HG02763 (cell line): ENCODE results near the gene NELFE.
"Not testable (repeated sequence)": the region's sequence is repeated elsewhere in the genome, so short reads cannot be mapped to it uniquely, and the experiment has no call there.

Experiments
- ATAC-seq: cut with Tn5 transposase; IDR thresholded peaks from one replicate; pipeline ENCODE4 v1.9.1; 2021; ENCODE audit warnings: mild to moderate bottlenecking, moderate library complexity; ENCODE audit not compliant: unreplicated experiment

NELFE gene

DNA sequence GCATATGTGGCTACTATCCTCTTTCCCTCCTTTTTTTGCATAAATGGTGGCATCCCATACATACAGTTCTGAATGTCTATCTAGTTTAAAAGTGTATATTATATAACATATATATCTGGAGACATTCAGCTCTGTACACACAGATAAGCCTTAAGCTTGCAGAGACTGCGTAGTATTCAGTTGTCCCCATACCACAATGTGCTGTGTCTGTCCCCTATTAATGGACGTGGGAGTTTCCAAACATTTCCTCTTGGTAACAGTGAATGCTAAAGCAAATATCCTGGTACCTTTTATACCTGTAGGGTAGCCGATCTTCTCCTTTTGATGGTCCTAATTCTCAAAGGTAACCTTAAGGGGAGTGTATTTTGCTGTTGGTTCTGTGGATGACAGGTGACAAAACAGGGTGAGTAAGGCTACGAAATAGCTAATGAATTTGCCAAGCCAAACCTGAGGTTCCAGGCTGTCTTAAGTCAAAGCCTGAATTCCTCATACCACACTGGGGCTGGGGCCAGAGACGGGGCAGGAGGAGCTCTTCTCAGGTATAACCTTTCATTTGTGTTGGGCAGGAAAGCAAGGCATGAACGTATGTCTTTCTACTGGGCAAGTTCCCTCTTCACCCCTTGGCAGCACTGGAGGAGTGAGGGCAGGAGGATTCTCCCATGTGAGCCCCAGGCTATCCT lies 39.0 kb downstream of the NELFE start:
- ATAC-seq: no peak

DNA sequence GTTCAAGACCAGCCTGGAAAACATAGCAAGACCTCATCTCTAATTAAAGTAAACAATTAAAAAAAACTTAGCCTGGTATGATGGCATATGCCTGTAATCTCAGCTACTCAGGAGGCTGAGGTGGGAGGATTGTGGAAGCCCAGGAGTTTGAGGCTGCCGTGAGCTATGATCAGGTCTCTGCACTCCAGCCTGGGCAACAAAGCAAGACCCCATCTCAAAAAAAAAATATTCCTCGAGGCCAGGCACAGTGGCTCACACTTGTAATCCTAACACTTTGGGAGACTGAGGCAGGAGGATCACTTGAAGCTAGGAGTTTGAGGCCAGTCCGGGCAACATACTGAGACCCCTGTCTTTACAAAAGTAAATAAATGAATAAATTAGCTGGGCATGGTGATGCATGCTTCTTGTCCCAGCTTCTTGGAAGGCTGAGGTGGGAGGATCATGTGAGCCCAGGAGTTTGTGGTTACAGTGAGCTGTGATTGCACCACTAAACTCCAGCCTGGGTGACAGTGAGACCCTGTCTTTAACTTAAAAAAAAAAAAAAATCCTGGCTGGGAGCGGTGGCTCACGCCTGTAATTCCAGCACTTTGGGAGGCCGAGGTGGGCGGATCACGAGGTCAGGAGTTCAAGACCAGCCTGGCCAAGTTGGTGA lies 40.6 kb downstream of the NELFE start:
- no peak for ATAC-seq

DNA sequence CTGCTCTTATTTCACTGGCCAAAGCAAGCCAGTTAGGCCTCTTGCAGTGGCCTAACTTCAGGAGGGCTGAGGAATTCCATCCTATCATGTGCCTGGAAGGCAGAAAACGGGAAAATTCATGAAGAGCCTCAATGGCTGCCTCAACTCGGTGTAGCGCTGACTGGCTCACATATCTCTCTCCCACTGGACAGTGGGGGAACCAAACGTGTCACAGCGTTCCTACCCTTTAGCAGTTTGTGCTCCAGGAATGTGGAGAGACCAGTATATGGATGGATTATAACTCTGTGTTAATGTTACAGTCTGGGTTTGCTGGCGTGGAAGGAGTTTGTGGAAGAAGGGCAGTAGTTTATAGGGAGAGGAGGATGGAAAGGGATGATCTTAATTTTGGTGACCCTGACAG lies 43.0 kb downstream of the NELFE start:
- ATAC-seq: no peak

DNA sequence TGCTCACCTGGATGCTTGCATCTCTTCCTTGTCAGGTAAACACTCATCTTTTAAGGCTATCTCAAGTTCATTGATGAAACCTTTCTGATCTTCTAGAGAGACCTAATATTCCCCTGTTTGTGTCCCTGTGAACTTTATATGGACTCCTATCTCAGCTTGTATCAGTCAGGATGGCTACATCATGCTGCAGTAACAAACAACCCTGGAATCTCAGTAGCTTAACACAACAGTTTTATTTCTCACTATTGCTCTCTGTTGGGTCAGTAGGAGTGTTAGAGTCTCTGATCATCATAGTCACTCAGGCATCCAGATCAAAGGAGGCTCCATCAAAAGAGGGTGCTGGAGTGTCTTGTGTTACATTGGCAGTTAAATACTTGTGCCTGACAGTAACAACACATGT lies 43.4 kb downstream of the NELFE start:
- no peak for ATAC-seq

DNA sequence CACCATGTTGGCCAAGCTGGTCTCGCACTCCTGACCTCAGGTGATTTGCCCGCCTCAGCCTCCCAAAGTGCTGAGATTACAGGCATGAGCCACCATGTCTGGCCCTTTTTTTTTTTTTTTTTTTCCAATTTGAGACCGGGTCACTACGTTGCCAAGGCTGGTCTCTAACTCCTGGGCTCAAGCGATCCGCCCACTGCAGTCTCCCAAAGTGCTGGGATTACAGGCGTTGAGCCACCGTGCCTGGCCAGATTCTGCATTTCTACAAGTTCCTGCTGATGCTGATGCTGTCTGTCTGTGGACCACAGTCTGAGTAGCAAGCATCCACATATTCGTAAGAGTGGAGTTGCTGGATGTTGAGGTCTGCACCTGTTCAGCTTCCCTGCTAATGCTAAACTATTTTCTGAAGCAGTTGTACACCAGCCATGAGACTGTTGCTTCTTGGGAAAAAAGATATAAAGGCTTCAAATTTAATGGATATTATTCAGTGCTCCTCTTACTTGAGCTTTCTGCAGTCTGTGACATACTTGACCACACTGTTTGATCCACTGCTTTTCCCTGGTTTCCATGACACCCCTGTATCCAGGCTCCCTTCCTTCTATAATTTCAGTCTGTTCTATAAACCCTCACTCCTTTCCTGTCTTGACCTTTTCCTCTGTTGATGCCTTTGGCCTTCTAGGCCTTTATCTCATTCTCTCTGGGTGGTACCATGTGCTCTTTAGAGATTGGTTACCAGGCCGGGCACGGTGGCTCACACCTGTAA lies 46.8 kb downstream of the NELFE start:
- ATAC-seq: no peak

DNA sequence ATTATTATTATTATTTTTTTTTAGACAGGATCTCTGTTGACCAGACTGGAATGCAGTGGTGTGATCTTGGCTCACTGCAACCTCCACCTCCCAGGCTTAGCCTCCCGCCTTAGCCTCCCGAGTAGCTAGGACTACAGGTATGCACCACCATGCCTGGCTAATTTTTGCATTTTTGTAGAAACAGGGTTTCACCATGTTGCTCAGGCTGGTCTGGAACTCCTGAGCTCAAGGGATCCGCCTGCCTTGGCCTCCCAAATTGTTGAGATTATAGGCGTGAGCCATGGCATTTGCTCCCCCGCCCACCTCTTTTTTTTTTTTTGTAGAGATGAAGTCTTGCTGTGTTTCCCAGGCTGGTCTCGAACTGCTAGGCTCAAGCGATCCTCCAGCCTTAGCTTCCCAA lies 49.5 kb downstream of the NELFE start:
- not testable (repeated sequence) for ATAC-seq

DNA sequence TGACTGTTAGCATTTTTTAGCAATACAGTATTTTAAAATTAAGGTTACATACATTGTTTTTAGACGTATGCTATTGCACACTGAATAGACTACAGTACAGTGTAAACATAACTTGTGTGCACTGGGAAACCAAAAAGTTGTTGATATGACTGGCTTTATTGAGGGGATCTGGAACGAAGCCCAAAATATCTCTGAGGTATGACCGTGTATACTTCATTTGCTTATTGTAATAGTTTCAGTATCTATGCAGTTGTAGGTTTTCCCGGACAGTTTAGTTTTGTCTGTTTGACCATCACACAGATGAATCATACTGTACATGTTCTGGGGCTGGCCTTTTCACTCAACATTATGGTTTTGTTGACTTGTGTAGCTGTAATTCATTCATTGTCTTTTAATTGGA lies 50.0 kb downstream of the NELFE start:
- no peak for ATAC-seq

DNA sequence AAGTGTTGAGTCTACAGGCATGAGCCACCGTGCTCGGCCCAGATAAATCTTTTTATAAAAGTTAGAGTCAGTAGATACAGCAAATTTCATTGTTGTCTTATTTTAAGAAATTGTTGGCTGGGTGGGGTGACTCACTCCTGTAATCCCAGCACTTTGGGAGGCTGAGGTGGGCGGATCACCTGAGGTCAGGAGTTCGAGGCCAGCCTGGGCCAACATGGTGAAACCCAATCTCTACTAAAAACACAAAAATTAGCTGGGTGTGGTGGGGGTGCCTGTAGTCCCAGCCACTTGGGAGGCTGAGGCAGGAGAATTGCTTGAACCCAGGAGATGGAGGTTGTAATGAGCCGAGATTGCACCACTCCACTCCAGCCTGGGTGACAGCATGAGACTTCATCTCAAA lies 50.5 kb downstream of the NELFE start:
- ATAC-seq: not testable (repeated sequence)

DNA sequence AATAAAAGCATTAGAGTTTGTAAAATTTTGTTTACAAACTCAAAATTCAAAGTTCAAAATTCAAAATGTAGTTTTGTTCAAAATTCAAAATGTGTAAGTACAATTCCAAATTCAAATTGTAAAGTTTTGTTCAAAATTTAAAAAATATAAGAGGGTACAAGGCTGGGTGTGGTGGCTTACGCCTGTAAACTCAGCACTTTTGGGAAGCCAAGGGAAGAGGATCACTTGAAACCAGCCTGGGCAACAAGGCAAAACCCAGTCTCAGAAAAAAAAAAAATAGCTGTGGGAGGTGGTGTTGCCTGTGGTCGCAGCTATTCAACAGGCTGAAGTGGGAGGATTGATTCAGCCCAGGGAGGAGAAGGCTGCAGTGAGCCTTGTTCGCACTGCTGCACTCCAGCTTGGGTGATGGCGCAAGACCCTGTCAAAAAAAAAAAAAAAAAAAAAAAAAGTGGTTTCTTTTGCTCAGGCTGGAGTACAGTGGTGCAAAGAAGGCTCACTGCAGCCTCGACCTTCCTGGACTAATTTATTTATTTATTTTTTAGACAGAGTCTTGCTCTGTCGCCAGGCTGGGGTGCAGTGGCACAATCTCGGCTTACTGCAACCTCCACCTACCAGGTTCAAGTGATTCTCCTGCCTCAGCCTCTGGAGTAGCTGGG lies 51.5 kb downstream of the NELFE start:
- no peak for ATAC-seq

DNA sequence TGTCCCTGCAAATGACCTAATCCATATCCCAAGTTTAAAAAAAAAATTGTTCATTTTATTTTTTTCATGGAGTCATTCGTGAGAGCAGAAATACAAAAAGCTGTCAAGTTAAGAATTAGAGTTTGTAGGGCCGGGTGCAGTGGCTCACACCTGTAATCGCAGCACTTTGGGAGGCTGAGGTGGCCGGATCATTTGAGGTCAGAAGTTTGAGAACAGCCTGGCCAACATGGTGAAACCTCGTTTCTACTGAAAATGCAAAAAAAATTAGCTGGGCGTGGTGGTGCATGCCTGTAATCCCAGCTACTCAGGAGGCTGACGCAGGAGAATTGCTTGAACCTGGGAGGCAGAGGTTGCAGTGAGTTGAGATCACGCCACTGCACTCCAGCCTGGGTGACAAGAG lies 52.0 kb downstream of the NELFE start:
- ATAC-seq: not testable (repeated sequence)

DNA sequence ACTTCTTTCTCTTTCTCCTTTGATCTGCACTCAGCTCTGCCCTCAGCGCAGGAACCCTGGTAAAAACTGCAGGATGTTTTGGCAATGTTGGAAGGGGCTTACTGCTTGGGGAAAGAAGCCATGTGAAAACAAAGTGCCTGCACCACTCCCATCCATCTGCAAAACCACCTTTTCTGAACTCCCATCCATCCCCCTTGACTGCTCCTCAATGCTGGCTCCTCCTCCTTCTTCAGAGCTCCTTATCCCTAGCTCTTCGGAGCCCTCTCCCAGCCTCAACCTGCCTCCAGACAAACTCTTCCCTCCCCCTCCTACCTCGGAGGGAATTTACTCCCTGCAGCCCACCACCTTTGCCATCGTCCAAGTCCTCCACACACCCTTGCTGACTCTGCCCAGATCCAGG lies 52.6 kb downstream of the NELFE start:
- no peak for ATAC-seq

DNA sequence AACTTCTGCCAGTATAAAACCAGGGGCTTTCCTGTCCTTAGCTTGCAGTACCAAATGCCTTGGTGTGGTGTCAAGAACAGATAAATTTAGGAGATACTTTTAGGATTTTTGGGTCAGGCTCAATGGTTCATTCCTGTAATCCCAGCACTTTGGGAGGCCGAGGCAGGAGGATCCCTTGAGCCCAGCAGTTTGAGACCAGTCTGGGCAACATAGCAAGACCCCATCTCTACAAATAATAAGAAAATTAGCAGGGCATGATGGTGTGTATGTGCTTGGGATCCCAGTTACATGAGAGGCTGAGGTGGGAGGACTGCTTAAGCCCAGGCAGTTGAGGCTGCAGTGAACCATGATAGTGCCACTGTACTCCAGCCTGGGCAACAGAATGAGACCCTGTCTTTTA lies 53.7 kb downstream of the NELFE start:
- ATAC-seq: no peak

DNA sequence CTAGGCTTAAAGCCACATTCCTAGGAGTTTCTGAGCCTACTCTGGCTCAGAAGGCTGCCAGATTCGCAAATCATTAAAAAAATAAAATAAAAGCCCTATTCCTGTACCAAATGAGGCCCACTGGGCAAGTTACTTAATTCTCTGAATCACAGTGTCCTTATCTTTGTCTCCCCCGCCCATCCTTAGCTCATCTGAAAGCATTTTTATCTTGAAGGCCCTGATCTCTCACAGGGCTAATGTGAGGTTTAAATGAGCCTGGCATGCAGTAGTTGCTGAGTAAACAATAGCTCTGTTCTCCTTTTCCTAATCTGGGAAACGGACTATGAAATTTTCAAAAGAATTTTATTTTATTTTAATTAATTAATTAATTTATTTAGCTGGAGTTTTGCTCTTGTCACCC lies 54.8 kb downstream of the NELFE start:
- no peak for ATAC-seq
